ENCODE data around the gene FXR2. TPM values are rescaled to one million over a fixed set of nuclear protein-coding genes. Genes with fewer than 3 reads are reported as not detected.

Gene FXR2
- total RNA-seq, 1 experiment from 2014 or later = 30.9 TPM

DNA sequence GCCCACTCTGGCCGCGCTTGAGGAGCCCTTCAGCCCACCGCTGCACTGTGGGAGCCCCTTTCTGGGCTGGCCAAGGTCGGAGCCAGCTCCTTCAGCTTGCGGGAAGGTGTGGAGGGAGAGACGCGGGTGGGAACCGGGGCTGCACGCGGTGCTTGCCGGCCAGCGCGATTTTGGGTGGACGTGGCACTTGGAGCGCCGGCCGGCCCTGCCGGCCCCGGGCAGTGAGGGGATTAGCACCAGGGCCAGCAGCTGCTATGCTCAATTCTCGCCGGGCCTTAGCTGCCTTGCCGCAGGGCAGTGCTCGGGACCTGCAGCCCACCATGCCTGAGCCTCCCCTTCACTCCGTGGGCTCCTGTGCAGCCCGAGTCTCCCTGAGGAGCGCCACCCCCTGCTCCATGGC, 26.1 kb upstream of the FXR2 start:
- no peak for DNase-seq
- no peaks in the 10 kb centered on the region for H3K9me3 Mint-ChIP-seq (ENCODE audit: low read depth, unreplicated experiment)
- H3K4me3 Mint-ChIP-seq (ENCODE audit: low read depth, unreplicated experiment) = no peak overlapping the region
- intact Hi-C loops (cut with micrococcal nuclease; ENCODE audit: unreplicated experiment) = no loop called here
- TF ChIP-seq, protein P1, sequence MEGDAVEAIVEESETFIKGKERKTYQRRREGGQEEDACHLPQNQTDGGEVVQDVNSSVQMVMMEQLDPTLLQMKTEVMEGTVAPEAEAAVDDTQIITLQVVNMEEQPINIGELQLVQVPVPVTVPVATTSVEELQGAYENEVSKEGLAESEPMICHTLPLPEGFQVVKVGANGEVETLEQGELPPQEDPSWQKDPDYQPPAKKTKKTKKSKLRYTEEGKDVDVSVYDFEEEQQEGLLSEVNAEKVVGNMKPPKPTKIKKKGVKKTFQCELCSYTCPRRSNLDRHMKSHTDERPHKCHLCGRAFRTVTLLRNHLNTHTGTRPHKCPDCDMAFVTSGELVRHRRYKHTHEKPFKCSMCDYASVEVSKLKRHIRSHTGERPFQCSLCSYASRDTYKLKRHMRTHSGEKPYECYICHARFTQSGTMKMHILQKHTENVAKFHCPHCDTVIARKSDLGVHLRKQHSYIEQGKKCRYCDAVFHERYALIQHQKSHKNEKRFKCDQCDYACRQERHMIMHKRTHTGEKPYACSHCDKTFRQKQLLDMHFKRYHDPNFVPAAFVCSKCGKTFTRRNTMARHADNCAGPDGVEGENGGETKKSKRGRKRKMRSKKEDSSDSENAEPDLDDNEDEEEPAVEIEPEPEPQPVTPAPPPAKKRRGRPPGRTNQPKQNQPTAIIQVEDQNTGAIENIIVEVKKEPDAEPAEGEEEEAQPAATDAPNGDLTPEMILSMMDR (IDR thresholded peaks at IDR 0.05; ENCODE audit: unreplicated experiment) = no peak
- no peaks in the 10 kb centered on the region for H3K4me1 Mint-ChIP-seq (ENCODE audit: low read depth, unreplicated experiment)
- BruUV-seq (replicated peaks) = no TSS peak
- peaks cover 11% of the 10 kb centered on the region for H3K27me3 Mint-ChIP-seq (ENCODE audit: unreplicated experiment)
- no peaks in the 10 kb centered on the region for H3K36me3 Mint-ChIP-seq (ENCODE audit: insufficient read depth, unreplicated experiment)
- H3K27ac Mint-ChIP-seq (ENCODE audit: unreplicated experiment) = no peak overlapping the region
- CTCF ChIA-PET = no interaction called here

DNA sequence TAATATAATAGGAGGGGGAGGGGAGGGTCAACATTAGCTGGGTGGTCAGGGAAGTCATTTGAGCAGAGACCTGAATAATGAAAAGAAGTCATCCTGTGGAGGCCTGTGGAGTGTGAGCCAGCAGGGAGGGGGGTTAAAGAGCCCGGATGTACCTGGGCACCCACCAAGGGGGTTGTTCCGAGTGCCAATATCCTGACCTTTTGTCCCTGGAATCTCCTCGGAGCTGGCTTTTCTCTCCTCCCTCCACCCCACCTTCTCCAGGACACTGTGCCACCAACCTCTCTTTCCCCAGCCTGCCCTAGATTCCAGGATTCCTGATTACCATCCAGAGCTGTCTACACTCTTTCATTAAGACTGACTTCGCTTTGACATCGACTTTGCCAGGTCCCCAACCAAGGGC, 21.5 kb upstream of the FXR2 start:
- no TSS peak for BruUV-seq (replicated peaks)
- intact Hi-C loops (cut with micrococcal nuclease; ENCODE audit: unreplicated experiment) = no loop called here
- CTCF ChIA-PET = no interaction called here

DNA sequence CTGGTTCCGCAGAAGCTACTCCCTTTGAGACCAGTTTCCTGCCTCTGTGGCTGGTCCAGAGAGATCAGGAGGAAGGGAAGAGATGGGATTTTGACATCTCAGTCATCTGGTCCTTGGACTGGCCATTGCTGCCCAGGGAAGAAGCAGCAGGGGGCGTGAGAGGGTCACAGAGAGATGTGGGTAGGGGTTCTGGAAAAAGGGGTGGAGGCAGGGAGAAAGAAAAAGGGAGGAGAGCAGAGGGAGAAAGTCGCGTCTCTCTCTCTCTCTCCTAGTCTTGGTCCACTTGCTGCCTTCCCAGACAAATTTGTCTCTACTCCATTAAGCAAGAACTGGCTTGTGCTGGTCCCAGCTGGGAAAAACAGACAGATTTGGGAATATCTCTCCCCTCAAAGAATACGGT, 19.7 kb upstream of the FXR2 start:
- intact Hi-C loops (cut with micrococcal nuclease; ENCODE audit: unreplicated experiment) = loop anchor here (5.0 kb wide), 1 partner anchor 53 kb away; the partner anchor contains the start of genes TP53 and WRAP53
- no peak overlapping the region for H3K27ac Mint-ChIP-seq (ENCODE audit: unreplicated experiment)
- BruUV-seq (replicated peaks) = no TSS peak
- no peak overlapping the region for H3K4me3 Mint-ChIP-seq (ENCODE audit: low read depth, unreplicated experiment)
- TF ChIP-seq, protein P1 (IDR thresholded peaks at IDR 0.05; ENCODE audit: unreplicated experiment) = no peak
- CTCF ChIA-PET = no interaction called here
- H3K27me3 Mint-ChIP-seq (ENCODE audit: unreplicated experiment) = peaks cover 24% of the 10 kb centered on the region
- peak; percentile 24 for DNase-seq
- H3K36me3 Mint-ChIP-seq (ENCODE audit: insufficient read depth, unreplicated experiment) = peaks cover 6% of the 10 kb centered on the region
- no peaks in the 10 kb centered on the region for H3K9me3 Mint-ChIP-seq (ENCODE audit: low read depth, unreplicated experiment)
- H3K4me1 Mint-ChIP-seq (ENCODE audit: low read depth, unreplicated experiment) = no peaks in the 10 kb centered on the region

More for the DNA sequence above, 21.5 kb upstream of the FXR2 start:
- Mint-ChIP-seq H3K4me3 (ENCODE audit: low read depth, unreplicated experiment) (no peak overlapping the region), H3K4me1 (ENCODE audit: low read depth, unreplicated experiment) (no peaks in the 10 kb centered on the region), H3K36me3 (ENCODE audit: insufficient read depth, unreplicated experiment) (no peaks in the 10 kb centered on the region), H3K9me3 (ENCODE audit: low read depth, unreplicated experiment) (no peaks in the 10 kb centered on the region), H3K27me3 (ENCODE audit: unreplicated experiment) (peaks cover 24% of the 10 kb centered on the region), H3K27ac (ENCODE audit: unreplicated experiment) (no peak overlapping the region)
- DNase-seq = no peak
- TF ChIP-seq, protein P1 (IDR thresholded peaks at IDR 0.05; ENCODE audit: unreplicated experiment) = no peak

DNA sequence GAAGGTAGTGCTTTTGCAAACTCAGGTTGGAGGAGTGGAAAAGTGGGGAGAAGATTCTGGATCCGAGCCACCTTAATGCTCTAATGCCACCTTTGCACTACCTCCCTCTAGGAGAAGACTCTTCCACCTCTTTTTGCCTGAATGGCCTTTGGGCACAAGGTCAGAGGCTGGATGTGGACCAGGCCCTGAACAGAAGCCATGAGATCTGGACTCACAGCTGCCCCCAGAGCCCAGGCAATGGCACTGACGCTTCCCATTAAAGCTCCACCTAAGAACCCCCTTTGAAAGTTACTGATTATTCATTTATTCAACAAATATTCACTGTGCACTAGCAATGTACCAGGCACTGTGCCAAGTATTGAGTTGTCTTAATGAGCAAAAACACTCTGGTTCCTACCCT, 18.4 kb upstream of the FXR2 start:
- intact Hi-C loops (cut with micrococcal nuclease; ENCODE audit: unreplicated experiment) = loop anchor here (5.0 kb wide), 1 partner anchor 54 kb away; the partner anchor contains the start of genes TP53 and WRAP53

More for the DNA sequence above, 18.4 kb upstream of the FXR2 start:
- no peak for DNase-seq
- Mint-ChIP-seq H3K4me1 (ENCODE audit: low read depth, unreplicated experiment) (no peaks in the 10 kb centered on the region), H3K27ac (ENCODE audit: unreplicated experiment) (no peak overlapping the region), H3K27me3 (ENCODE audit: unreplicated experiment) (peaks cover 24% of the 10 kb centered on the region), H3K4me3 (ENCODE audit: low read depth, unreplicated experiment) (no peak overlapping the region), H3K9me3 (ENCODE audit: low read depth, unreplicated experiment) (no peaks in the 10 kb centered on the region), H3K36me3 (ENCODE audit: insufficient read depth, unreplicated experiment) (peaks cover 6% of the 10 kb centered on the region)
- CTCF ChIA-PET = interaction anchor here (0.5 to 1.3 kb wide), 5 partner anchors 8 to 168 kb away, joined by 3 to 4 read pairs (median 3); no protein-coding TSS in a partner anchor
- no TSS peak for BruUV-seq (replicated peaks)
- TF ChIP-seq, protein P1 (IDR thresholded peaks at IDR 0.05; ENCODE audit: unreplicated experiment) = no peak
